PC-3 (cell line): ENCODE data around the gene OXT.

ENCODE experiments used
- CTCF ChIP-seq: fragments of 300-600 bp; sonication (generic); conservative IDR thresholded peaks from 2 replicates; pipeline ENCODE4 v1.5.1; 2017; ENCODE audit warnings: antibody characterized with exemption, low read depth, mild to moderate bottlenecking, low read length
- EZH2 ChIP-seq: fragments of 300-600 bp; sonication (generic); IDR thresholded peaks from one replicate; pipeline ENCODE4 v1.6.1; 2017; ENCODE audit warnings: antibody characterized with exemption, mild to moderate bottlenecking, low read length; ENCODE audit not compliant: unreplicated experiment
- EZH2phosphoT487 ChIP-seq: fragments of 300-600 bp; sonication (generic); IDR thresholded peaks from 2 replicates; pipeline ENCODE4 v1.6.1; 2018; ENCODE audit warnings: mild to moderate bottlenecking, antibody characterized with exemption, low read length, borderline replicate concordance

- TF ChIP-seq CTCF: no peak
- no peak for TF ChIP-seq EZH2phosphoT487
- no peak for TF ChIP-seq EZH2
Observed at GRCh38 chr20:3121271-3121911, 50.0 kb downstream of the OXT start.
